ENCODE measurements around the gene UNC5A.

Gene UNC5A

GRCh38 chr5:176802116-176802784 is 8.1 kb upstream of the UNC5A start:
- DNase-seq, result no peak

- peak; percentile 20 for DNase-seq
Measured at GRCh38 chr5:176803068-176803942, 7.1 kb upstream of the UNC5A start.

DNA sequence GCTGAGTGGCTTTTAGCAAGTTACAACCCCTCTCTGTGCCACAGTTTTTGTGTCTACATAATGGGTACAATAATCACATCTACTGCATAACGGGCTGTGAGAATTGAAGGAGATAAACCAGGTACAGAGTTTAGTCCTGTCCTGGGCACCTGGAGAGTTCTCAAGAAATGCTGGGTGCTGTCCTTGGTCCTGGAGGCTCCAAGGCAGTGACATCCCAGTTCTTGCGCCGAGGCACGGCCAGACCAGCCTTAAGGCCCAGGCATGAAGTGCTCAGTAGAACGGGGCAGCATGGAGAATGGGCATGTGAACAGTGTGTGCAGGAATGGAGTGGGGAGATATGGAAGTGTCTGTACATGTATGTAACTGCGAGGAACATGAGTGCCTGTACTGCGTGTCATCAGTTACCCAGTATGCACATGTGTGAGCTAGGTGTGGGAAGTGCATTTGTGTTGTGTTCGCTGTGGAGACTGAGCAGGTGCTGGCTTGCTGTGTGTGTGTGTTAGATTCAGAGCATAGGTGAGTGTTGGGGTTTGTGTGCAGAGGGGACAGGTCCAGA is 6.3 kb upstream of the UNC5A start:
- no peak for DNase-seq

DNA sequence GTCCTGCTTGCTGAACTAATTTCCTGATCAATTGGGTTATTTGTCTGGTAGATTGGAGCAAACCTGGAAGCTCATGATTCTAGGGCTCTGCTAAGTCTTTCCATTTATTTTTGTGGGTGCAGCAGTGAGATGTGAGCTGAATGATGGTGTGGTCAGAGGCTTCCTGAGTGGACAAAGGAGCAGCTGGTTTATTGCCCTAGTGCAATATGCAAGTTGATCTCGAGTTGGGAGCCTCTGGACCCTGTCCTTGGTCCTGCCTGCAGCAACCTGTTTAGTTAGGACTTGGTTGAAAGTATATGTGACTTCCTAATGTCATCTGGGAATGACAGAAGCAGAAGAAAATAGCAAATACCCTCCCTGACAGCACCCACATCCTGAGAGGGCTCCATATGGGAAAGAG is 4.2 kb upstream of the UNC5A start:
- no peak for DNase-seq

DNA sequence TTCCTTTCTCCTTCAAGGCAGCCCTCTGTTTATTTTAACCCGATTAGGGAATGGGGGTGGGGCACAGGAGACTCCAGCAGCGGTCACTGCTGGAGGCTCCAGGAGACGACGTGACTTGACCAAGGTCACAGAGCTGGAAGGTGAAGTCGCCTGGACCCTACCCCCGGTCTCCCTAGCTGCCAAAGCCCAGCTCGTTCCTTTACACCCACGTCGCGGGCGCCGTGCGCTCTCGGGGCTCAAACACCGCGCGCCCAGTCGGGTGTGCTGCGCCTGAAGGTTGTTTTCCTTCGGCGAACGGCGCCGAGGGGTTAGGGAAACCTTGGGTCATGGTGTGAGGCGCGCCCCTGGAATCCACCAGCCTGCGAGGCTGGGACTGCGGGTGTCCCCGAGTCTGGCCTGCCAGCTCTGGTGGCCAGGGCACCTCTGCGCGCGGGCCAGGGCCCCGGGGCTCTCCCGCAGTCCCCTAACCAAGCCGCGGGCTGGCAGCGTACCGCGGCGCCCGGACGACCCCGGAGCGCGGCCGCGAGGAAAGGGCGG is 747 bp upstream of the UNC5A start:
- no peak for DNase-seq

DNA sequence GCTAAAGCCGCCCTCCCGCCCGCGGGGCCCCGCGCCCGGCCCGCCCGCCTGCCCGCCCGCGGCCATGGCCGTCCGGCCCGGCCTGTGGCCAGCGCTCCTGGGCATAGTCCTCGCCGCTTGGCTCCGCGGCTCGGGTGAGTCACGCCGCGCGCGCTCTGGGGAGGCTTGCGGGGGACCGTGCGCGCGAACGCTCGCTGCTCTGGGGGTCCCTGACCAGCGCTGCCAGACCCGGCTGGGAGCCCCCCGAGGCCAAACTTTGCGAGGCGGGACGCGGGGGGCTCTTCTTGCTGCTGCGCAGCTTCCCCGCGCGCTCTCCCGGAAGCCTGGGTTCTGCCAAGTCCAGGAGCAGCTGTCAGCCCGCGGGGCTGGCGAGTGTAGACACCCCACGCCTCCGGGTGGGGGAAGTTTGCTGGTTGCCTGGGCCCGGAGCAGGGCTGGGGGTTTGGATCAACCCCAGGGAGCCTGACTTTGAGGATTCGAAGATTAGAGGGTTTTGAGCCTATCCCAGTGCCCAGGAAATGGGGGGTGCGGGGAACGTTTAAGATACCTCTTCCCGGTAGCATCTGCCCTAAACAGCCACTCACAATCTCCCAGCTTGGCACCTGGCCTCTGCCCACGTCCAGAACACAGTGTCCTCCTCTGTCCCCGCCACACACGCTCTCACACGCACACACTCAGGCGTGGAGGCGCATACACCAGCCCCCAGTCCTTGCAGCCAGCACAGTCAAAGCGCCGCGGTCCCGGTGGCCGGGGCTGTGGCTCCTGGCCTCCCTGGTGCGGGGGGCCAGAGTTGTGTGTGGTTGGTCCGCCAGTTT is 535 bp downstream of the UNC5A start:
- DNase-seq, result no peak

GRCh38 chr5:176812269-176813259 is 2.2 kb downstream of the UNC5A start:
- DNase-seq, result no peak

DNA sequence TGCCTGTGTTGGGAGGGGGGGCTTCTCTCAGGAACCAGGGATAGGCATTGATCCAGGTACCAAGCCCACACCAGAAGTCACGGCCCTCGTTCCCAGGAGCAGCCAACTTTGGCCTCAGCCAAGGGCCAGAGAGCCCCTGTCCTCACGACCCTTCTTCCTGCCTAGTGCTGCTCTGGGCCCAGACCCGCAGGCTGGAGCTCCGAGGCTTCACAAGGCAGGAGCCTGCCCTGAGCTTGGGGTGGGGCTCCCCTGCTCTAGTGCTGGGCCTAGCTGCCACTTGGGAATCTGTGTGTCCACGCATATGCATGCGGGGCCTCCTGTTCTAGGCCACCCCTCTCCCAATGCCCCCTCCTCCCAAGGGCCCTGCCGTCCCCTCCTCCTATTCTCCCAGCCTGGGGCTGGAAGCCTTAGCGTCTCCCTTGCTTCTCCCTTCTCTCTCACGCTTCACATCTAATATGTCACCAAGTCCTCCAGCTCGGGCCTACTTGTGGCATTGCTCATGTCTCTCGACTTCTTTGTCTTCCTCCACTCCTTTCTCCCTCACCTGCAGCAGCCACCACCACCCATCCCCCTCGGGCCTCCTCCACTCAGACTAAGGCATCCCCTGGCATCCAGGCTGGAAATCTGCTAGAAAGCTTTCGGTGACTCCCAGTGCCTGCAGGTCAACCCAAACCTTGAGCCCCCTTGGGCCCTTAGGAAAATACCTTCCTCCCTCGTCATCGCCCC is 3.4 kb downstream of the UNC5A start:
- no peak for DNase-seq

GRCh38 chr5:176814313-176814685 is 3.9 kb downstream of the UNC5A start:
- no peak for DNase-seq

DNA sequence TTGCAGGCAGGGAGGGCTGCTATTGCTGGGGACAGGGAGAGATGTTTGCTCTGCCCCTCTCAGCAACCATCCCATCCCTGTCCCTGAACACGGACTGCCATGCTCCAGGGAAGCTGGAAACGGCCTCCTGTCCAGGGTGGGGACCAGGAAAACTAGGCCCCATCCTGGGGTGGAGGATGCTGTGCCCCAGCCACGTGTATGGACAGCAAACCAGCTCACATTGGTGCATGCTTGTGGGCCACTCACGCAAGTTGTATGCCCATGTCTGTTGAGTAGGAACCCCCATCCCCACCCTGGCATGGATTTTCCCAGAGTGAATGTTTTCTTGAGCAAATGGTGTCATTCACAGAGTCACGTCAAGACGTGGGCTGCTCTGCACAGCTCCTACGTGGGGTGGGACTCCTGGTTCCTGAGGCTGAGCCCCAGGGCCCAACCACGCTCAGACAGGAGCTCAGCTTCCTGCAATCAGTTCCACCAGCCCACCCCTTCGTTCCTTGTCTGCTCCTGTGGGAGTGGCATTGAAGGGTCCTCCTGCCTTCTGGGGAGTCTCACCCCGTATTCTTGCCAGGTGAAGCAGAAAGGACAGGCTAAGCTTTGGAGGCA is 4.6 kb downstream of the UNC5A start:
- DNase-seq, result no peak

- no peak for DNase-seq
Measured at GRCh38 chr5:176816043-176816745, 5.8 kb downstream of the UNC5A start.

GRCh38 chr5:176816791-176817347 is 6.5 kb downstream of the UNC5A start:
- no peak for DNase-seq

DNA sequence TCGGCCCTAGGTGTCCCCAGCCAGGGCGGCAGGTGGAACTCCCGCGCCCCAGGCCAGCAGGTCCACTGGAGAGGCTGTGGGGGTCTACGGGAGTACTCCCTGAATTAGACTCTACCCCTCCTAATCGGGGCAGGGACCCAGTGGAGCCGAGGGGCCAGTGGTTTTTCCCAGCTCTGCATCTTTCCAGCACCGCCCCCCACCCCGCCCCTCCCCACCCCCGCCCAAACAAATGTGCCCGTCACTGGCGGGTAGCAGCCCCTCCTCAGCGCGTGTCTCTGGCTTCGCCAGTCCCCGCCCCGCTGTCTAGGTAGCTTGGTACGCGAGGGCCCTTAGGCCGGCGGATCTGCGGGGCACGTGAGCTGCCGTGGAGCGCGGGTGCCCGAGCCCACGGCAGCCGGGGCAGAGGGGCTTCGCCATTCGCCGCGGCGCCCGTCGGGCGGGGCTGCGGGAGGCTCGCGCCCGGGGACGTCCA is 7.0 kb downstream of the UNC5A start:
- DNase-seq, result peak; percentile 35

- peak; percentile 15 for DNase-seq
Measured at GRCh38 chr5:176817841-176818377, 7.5 kb downstream of the UNC5A start.

DNA sequence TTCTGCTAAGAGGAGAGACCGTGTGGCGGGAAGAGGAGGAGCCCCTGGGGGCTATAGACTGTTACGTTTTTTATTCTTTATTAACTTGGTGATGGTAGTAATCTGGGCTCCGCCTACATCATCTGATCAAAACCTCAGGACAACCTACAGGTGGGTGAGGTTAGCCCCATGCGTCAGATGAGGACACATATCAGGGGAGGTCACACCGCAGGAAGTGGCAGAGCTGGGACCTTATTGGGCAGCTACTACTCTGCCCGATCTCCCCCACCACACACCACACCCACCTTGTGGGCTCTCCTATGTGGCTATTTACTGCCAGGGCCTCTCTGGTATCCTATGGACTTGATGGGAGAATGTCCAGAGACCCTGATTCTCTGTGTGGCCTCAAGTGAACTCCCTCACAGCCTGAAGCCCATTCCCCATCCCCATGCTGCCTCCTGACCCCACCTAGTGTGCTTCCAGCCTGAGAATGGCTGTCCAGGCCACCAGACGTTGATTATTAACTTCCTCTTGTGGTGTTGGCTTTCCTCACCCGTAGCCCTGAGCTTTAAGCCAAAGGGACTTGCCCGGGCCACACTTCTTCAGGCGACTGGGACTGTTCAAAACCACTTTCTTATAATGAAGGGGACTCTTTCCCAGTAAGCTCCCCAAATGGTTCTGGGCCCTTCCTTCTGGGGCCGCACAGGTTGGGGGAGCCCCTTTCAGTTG is 8.2 kb downstream of the UNC5A start:
- no peak for DNase-seq

- no peak for DNase-seq
Measured at GRCh38 chr5:176819476-176819875, 9.1 kb downstream of the UNC5A start.

DNA sequence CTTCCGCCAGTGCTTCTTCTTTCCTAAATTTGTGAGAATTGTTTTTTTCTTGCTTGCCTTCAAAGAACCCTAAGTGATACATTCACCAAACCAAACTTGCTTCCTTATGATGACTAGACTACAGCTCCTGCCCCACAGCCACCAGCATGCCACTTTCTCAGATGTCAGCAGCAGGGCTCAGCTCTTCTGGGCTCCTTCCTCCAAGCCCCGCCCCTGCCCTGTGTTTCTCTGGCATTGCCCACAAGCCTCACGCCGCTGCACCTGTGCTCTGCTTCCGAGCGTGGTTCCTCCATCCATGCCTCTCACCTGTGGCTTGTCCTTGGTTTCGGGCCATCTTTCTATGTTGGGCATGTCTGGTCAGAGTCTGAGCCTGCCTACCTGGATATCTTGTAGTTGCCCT is 10.6 kb downstream of the UNC5A start:
- DNase-seq, result no peak

DNA sequence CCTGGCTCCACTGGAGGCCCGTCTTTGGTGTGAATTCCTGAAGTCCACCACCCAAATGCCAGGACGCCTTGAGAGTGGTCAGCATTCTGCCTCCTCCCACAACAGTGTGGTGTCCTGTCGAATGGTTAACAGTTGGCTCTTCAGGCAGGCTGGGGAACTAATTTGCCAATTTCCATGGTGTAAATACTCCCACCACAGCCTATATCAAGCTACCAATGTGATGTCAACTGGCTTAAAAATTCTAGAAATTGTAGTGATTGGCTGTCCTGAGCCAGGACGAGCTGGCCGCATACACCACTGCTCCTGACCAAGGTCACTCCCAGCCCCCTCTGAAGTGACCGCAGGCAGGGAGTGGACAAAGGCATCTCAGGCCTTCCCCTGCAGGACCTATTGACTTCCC is 11.1 kb downstream of the UNC5A start:
- no peak for DNase-seq
